Lower leg skin (tissue), 3 donors: Measurements from ENCODE around the gene TAMALIN.

Source experiments
- CTCF ChIP-seq, 3 donors: fragments of 450-650 bp; IDR thresholded peaks; one replicate each; pipeline ENCODE4 v1.5.1; 2016; ENCODE audit warnings: antibody characterized with exemption in 3 of 3, mild to moderate bottlenecking in 3 of 3, moderate library complexity in 2 of 3
- POLR2A ChIP-seq, 2 donors: fragments of 450-650 bp; IDR thresholded peaks; one replicate each; pipeline ENCODE4 v1.6.1; 2016 to 2017; ENCODE audit warnings: antibody characterized with exemption in 2 of 2, mild to moderate bottlenecking in 1 of 2, moderate library complexity in 1 of 2

GRCh38 chr12:51992246-51992645 is 14.5 kb upstream of the TAMALIN start:
- TF ChIP-seq CTCF (IDR thresholded peaks at IDR 0.05), result no peak
- TF ChIP-seq POLR2A (IDR thresholded peaks at IDR 0.05), result no peak
